Breast epithelium (tissue), 4 donors: Measurements from ENCODE around the gene LHCGR. TPM values are rescaled to one million over a fixed set of nuclear protein-coding genes. Genes with fewer than 3 reads are reported as not detected.

ENCODE experiments used
- DNase-seq, 2 donors: peaks; one replicate each; pipeline ENCODE4 v3.0.0-alpha.2; 2019; ENCODE audit warnings: low spot score in 2 of 2
- H3K27ac ChIP-seq, 2 donors: fragments of 200-600 bp; sonication (generic) in 1 of 2; one replicate each; pipeline ENCODE4 v1.5.1; 2016 to 2019; ENCODE audit warnings: mild to moderate bottlenecking in 1 of 2
- H3K27me3 ChIP-seq, 2 donors: fragments of 200-600 bp; sonication (generic) in 1 of 2; one replicate each; pipeline versions ENCODE4 v1.5.1 to v1.6.0; 2017 to 2019; ENCODE audit warnings: control low read depth in 1 of 2, mild to moderate bottlenecking in 1 of 2
- H3K36me3 ChIP-seq: fragments of 200-600 bp; one replicate; pipeline ENCODE4 v1.5.1; 2019
- H3K4me1 ChIP-seq, 2 donors: fragments of 200-600 bp; sonication (generic); one replicate each; pipeline ENCODE4 v1.5.1; 2016 to 2019; ENCODE audit warnings: control low read depth in 1 of 2
- H3K4me3 ChIP-seq, 3 donors: fragments of 200-600 bp; sonication (generic); 1 replicate in 2 of 3; 2 replicates in 1 of 3; pipeline ENCODE4 v1.5.1; 2016 to 2019; ENCODE audit warnings: mild to moderate bottlenecking in 3 of 3, moderate library complexity in 2 of 3
- H3K9me3 ChIP-seq, 2 donors: fragments of 200-600 bp; sonication (generic) in 1 of 2; one replicate each; pipeline ENCODE4 v1.5.1; 2016 to 2019; ENCODE audit warnings: control low read depth in 1 of 2
- CTCF ChIP-seq, 3 donors: fragments of 450-650 bp; IDR thresholded peaks; one replicate each; pipeline ENCODE4 v1.5.1; 2016 to 2017; ENCODE audit warnings: antibody characterized with exemption in 3 of 3, mild to moderate bottlenecking in 3 of 3, moderate library complexity in 3 of 3
- POLR2A ChIP-seq: fragments of 450-650 bp; IDR thresholded peaks from one replicate; pipeline ENCODE4 v1.6.1; 2016; ENCODE audit warnings: antibody characterized with exemption, mild to moderate bottlenecking, moderate library complexity
- POLR2AphosphoS5 ChIP-seq, 3 donors: sonication (generic); formaldehyde crosslinking; IDR thresholded peaks; one replicate each; pipeline ENCODE4 v1.6.1; 2017; ENCODE audit warnings: antibody characterized with exemption in 3 of 3
- intact Hi-C: fragments of 100-400 bp; cut with DNase I; formaldehyde crosslinking; loops from one replicate; pipeline ENCODE4 v1.15.1; 2023; ENCODE audit warnings: low total_unique reads
- total RNA-seq, 3 donors: library from RNA; depleted of rRNA; stranded (reverse); fragments of >200 nt; gene quantifications; one replicate each; pipeline ENCODE4 v1.1.0, GENCODE V29; 2016

The LHCGR gene
- total RNA-seq, 3 donors from 2014 or later, result 0.29 to 0.66 (median 0.64) TPM

DNA sequence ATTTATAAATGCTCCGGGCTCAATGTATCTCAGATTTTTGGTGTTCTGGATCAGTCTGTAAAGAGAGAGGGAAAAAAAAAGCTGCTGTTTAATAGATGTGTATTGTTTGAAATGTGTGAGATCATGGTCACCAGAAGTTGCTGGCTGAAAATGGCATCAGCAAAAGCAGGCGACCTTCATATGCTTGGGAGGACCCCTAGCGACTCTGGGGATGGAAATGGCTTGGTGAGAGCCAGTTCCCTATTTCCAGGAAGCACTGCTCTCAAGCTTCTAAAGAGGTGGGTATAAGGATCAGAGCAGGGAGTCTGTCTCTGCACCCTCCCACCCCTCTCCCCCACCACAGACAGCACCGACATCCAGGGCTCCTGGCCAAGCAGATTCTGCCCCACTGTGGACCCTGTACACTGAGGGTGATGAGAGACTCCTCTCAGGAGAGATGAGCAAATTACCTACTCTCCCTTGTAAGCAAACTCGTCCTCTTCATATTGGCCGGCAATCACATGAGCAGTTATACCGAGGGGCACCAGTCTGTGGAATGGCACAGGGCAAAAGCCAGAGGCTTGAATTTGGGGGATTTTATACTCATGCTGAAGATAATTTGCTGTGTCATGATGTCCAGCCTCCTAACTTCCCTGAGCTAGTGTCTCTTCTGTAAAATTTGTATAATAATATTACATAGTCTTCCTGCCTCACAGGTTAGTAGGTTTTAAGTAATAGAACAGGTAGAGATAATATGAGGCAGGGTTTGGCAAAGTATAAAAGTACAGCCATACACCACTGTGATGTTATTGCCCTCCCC is 29.6 kb downstream of the LHCGR start:
- Histone ChIP-seq H3K9me3 (no peaks in the 10 kb centered on the region), H3K4me3 (no peak overlapping the region), H3K27me3 (no peaks in the 10 kb centered on the region), H3K27ac (no peak overlapping the region), H3K4me1 (no peaks in the 10 kb centered on the region), H3K36me3 (no peaks in the 10 kb centered on the region)
- TF ChIP-seq POLR2AphosphoS5 (IDR thresholded peaks at IDR 0.05), result no peak
- TF ChIP-seq POLR2A, result no peak
- no peak for TF ChIP-seq CTCF (IDR thresholded peaks at IDR 0.05)
- intact Hi-C loops, result no loop called here
- no peak for DNase-seq

DNA sequence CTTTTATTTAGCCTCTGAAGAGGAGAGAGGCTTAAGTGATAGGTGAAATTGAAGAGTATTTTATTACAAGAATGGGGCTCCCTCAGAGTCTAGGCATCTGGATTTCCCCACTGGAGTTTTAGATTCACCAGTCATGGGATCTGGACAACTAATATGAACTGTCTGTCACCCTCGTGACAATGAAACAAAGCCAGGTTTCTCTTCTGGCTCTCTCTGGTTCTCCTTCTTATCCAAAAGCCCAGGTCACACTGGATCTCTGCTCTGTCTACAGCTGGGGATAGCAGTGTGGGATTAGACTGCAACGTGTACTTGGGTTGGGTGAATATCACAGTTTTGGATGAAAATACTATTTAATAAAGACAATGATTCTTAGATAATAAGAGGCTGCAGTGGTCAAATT is 31.2 kb downstream of the LHCGR start:
- no peak overlapping the region for H3K4me3 ChIP-seq
- intact Hi-C loops, result loop anchor here (5.0 kb wide), 1 partner anchor 973 kb away; no protein-coding TSS in a partner anchor
- H3K27me3 ChIP-seq, result no peaks in the 10 kb centered on the region
- no peaks in the 10 kb centered on the region for H3K36me3 ChIP-seq
- H3K27ac ChIP-seq, result no peak overlapping the region
- no peaks in the 10 kb centered on the region for H3K4me1 ChIP-seq
- no peaks in the 10 kb centered on the region for H3K9me3 ChIP-seq
- no peak for DNase-seq
- TF ChIP-seq CTCF (IDR thresholded peaks at IDR 0.05), result no peak
- no peak for TF ChIP-seq POLR2AphosphoS5 (IDR thresholded peaks at IDR 0.05)
- TF ChIP-seq POLR2A, result no peak

DNA sequence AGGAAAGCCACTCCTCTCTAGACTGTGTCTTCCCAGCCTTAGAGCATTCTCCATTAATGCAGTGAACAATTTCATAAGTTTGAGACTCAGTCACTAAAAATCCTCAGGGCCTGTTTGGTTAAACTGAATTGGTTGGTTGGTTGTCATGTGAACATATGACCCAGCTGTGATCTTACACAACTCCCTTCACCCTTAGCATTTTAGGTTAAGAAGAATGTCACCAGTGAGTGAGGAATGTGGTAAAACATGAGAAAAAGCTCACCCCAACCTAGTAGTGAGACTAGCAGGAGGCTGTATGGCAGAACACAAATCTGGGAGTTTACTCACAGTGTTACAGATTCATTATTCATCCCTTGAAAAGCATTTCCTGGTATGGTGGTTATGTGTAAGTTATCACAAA is 32.4 kb downstream of the LHCGR start:
- Histone ChIP-seq H3K36me3 (no peaks in the 10 kb centered on the region), H3K27me3 (no peaks in the 10 kb centered on the region), H3K9me3 (no peaks in the 10 kb centered on the region), H3K4me1 (no peaks in the 10 kb centered on the region), H3K4me3 (no peak overlapping the region), H3K27ac (no peak overlapping the region)
- TF ChIP-seq POLR2AphosphoS5 (IDR thresholded peaks at IDR 0.05) (no peak), CTCF (IDR thresholded peaks at IDR 0.05) (no peak), POLR2A (no peak)
- intact Hi-C loops, result loop anchor here (5.0 kb wide), 1 partner anchor 974 kb away; no protein-coding TSS in a partner anchor
- no peak for DNase-seq

DNA sequence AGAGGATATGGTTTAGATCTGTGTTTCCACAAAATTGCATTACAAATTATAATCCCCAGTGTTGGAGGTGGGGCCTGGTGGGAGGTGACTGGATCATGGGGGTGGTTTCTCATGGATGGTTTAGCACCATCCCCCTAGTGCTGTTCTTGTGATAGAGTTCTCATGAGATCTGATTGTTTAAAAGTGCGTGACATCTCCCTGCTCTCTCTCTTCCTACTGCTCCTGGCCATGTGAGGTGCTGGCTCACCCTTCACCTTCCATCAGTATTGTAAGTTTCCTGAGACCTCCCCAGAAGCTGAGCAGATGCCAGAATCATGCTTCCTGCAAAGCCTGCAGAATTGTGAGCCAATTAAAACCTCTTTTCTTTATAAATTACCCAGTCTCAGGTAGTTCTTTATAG is 33.1 kb downstream of the LHCGR start:
- Histone ChIP-seq H3K27ac (no peak overlapping the region), H3K36me3 (no peaks in the 10 kb centered on the region), H3K4me1 (no peaks in the 10 kb centered on the region), H3K4me3 (no peak overlapping the region), H3K9me3 (no peaks in the 10 kb centered on the region), H3K27me3 (no peaks in the 10 kb centered on the region)
- no peak for DNase-seq
- TF ChIP-seq CTCF (IDR thresholded peaks at IDR 0.05) (no peak), POLR2AphosphoS5 (IDR thresholded peaks at IDR 0.05) (no peak), POLR2A (no peak)
- intact Hi-C loops, result loop anchor here (5.0 kb wide), 1 partner anchor 975 kb away; no protein-coding TSS in a partner anchor

- Histone ChIP-seq H3K27me3 (no peaks in the 10 kb centered on the region), H3K4me1 (no peaks in the 10 kb centered on the region), H3K36me3 (no peaks in the 10 kb centered on the region), H3K9me3 (no peaks in the 10 kb centered on the region), H3K4me3 (no peak overlapping the region), H3K27ac (no peak overlapping the region)
- TF ChIP-seq POLR2AphosphoS5 (IDR thresholded peaks at IDR 0.05) (no peak), CTCF (IDR thresholded peaks at IDR 0.05) (no peak), POLR2A (no peak)
- intact Hi-C loops, result loop anchor here (5.0 kb wide), 1 partner anchor 976 kb away; no protein-coding TSS in a partner anchor
- no peak for DNase-seq
Observed at GRCh38 chr2:48721158-48721557, 34.4 kb downstream of the LHCGR start.
